Astrocyte (in vitro differentiated cells and primary cell): ENCODE measurements around the gene BCO1. TPM values are rescaled to one million over a fixed set of nuclear protein-coding genes. Genes with fewer than 3 reads are reported as not detected.

Source experiments
- DNase-seq: peaks from one replicate; pipeline ENCODE4 v3.0.0-alpha.2; 2010; ENCODE audit warnings: low read depth
- FAIRE-seq: peaks from 2 replicates; lab custom pipeline; 2011; peaks lifted over from hg19 to GRCh38; lab: Jason Lieb, UNC
- H2AFZ ChIP-seq: 2 replicates; pipeline ENCODE4 v1.6.0; 2012; ENCODE audit warnings: low read depth, low read length, inconsistent platforms
- H3K27ac ChIP-seq: 2 replicates; pipeline ENCODE4 v1.5.1; 2011; ENCODE audit warnings: low read depth, low read length, inconsistent platforms
- H3K27me3 ChIP-seq: 2 replicates; pipeline ENCODE4 v1.6.0; 2011; ENCODE audit warnings: low read length, inconsistent platforms; ENCODE audit not compliant: insufficient read depth
- H3K36me3 ChIP-seq: 2 replicates; pipeline ENCODE4 v1.5.1; 2011; ENCODE audit warnings: low read length, inconsistent platforms; ENCODE audit not compliant: insufficient read depth
- H3K4me1 ChIP-seq: 2 replicates; pipeline ENCODE4 v1.5.1; 2011; ENCODE audit warnings: low read length, inconsistent platforms; ENCODE audit not compliant: insufficient read depth
- H3K4me2 ChIP-seq: 2 replicates; pipeline ENCODE4 v1.6.0; 2012; ENCODE audit warnings: low read length, inconsistent platforms
- H3K4me3 ChIP-seq: 2 replicates; pipeline ENCODE4 v1.5.1; 2011; ENCODE audit warnings: low read depth, mild to moderate bottlenecking, low read length, inconsistent platforms; ENCODE audit not compliant: insufficient read depth
- H3K79me2 ChIP-seq: 2 replicates; pipeline ENCODE4 v1.6.0; 2012; ENCODE audit warnings: mild to moderate bottlenecking, low read length, inconsistent platforms; ENCODE audit not compliant: insufficient read depth
- H3K9ac ChIP-seq: 2 replicates; pipeline ENCODE4 v1.6.0; 2012; ENCODE audit warnings: mild to moderate bottlenecking, low read length, inconsistent platforms
- H3K9me3 ChIP-seq: 2 replicates; pipeline ENCODE4 v1.5.1; 2012; ENCODE audit warnings: low read depth, mild to moderate bottlenecking, low read length, inconsistent platforms; ENCODE audit not compliant: insufficient read depth
- H4K20me1 ChIP-seq: 2 replicates; pipeline ENCODE4 v1.6.0; 2012; ENCODE audit warnings: low read length, inconsistent platforms; ENCODE audit not compliant: insufficient read depth
- H3K27ac Mint-ChIP-seq: one replicate; pipeline ENCODE4 v1.8.0; 2021; ENCODE audit warnings: mild to moderate bottlenecking, mixed read lengths; ENCODE audit not compliant: unreplicated experiment
- H3K27me3 Mint-ChIP-seq: one replicate; pipeline ENCODE4 v1.8.0; 2021; ENCODE audit warnings: low read depth, mixed read lengths; ENCODE audit not compliant: unreplicated experiment
- H3K36me3 Mint-ChIP-seq: one replicate; pipeline ENCODE4 v1.8.0; 2021; ENCODE audit warnings: low read depth, mixed read lengths; ENCODE audit not compliant: unreplicated experiment
- H3K4me1 Mint-ChIP-seq: one replicate; pipeline ENCODE4 v1.8.0; 2021; ENCODE audit warnings: low read depth, mixed read lengths; ENCODE audit not compliant: unreplicated experiment
- H3K4me3 Mint-ChIP-seq: one replicate; pipeline ENCODE4 v1.8.0; 2021; ENCODE audit warnings: mild to moderate bottlenecking, moderate library complexity, mixed read lengths; ENCODE audit not compliant: unreplicated experiment
- H3K9me3 Mint-ChIP-seq: one replicate; pipeline ENCODE4 v1.8.0; 2021; ENCODE audit warnings: mild to moderate bottlenecking, mixed read lengths; ENCODE audit not compliant: unreplicated experiment
- EZH2 ChIP-seq: IDR thresholded peaks from 2 replicates; pipeline ENCODE4 v1.6.1; 2012; ENCODE audit warnings: mild to moderate bottlenecking, low read length, inconsistent platforms; ENCODE audit not compliant: insufficient read depth
- total RNA-seq: library from RNA; stranded (reverse); gene quantifications from 2 replicates; pipeline ENCODE4 v1.2.1, GENCODE V29; 2021
- TF ChIP-seq, protein P1 (sequence below): IDR thresholded peaks from 2 replicates; pipeline ENCODE4 v1.5.1; 2011; ENCODE audit warnings: low read depth, mild to moderate bottlenecking, inconsistent platforms, low read length, moderate library complexity; ENCODE audit not compliant: insufficient read depth

Gene BCO1
- total RNA-seq, 1 donor from 2014 or later, result not detected

DNA sequence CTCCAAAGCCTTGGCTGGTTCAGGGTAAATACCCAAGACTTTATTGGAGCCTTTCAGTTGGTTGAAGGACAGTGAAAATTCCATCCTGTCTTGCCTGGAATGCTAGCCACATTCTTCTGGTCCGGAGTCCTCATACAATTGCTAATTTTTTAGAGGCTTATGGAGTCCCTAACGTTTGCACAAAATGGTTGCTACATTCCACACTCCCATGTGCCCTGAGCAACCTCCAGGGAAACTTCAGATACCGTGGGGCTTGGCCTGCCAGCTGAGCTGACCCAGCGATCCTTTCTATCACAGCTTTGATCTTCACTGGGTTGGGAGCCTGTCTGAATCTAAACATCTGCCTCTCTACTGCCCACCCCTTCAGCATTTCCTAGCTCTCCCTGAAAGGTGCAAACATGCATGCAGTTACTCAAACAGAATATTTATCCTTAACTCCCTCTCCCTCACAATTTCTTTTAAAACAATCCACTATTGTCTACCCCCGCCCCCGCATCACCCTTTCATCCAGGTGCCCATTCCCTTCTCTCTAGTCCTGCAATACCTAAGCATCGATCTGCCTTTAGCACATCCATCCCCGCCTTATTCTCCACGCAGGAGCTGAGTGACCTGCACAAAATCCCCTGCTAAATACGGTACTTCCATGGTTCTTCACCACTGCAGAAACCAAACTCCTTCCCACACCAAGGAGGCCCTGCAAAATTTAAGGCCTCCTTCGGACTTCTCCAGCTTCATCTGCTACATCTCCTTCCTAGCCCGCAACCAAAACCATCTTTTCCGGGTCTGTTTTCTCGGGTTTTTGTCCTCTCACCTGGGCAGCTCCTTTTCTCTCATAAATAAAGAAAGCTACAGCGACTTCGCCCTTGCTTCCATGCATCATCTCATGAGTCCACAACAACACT is 75.5 kb downstream of the BCO1 start:
- H3K27ac Mint-ChIP-seq, result peak overlapping the region; percentile 85
- no peaks in the 10 kb centered on the region for H3K9me3 Mint-ChIP-seq
- peak overlapping the region; percentile 90 for H3K4me3 ChIP-seq
- no peak for DNase-seq
- FAIRE-seq, result no peak
- peaks cover 24% of the 10 kb centered on the region for H3K4me1 ChIP-seq
- no peaks in the 10 kb centered on the region for H3K9me3 ChIP-seq
- H2AFZ ChIP-seq, result peak overlapping the region; percentile 79
- peak overlapping the region; percentile 91 for H3K4me3 Mint-ChIP-seq
- peak overlapping the region; percentile 84 for H3K9ac ChIP-seq
- no peaks in the 10 kb centered on the region for H3K27me3 Mint-ChIP-seq
- H4K20me1 ChIP-seq, result peaks cover 22% of the 10 kb centered on the region
- no peaks in the 10 kb centered on the region for H3K36me3 ChIP-seq
- TF ChIP-seq EZH2, result no peak
- TF ChIP-seq, protein P1, sequence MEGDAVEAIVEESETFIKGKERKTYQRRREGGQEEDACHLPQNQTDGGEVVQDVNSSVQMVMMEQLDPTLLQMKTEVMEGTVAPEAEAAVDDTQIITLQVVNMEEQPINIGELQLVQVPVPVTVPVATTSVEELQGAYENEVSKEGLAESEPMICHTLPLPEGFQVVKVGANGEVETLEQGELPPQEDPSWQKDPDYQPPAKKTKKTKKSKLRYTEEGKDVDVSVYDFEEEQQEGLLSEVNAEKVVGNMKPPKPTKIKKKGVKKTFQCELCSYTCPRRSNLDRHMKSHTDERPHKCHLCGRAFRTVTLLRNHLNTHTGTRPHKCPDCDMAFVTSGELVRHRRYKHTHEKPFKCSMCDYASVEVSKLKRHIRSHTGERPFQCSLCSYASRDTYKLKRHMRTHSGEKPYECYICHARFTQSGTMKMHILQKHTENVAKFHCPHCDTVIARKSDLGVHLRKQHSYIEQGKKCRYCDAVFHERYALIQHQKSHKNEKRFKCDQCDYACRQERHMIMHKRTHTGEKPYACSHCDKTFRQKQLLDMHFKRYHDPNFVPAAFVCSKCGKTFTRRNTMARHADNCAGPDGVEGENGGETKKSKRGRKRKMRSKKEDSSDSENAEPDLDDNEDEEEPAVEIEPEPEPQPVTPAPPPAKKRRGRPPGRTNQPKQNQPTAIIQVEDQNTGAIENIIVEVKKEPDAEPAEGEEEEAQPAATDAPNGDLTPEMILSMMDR, result no peak
- H3K79me2 ChIP-seq, result peaks cover 58% of the 10 kb centered on the region
- H3K4me2 ChIP-seq, result peak overlapping the region; percentile 96
- H3K4me1 Mint-ChIP-seq, result peaks cover 16% of the 10 kb centered on the region
- peaks cover 4% of the 10 kb centered on the region for H3K36me3 Mint-ChIP-seq
- H3K27me3 ChIP-seq, result no peaks in the 10 kb centered on the region
- peak overlapping the region; percentile 44 for H3K27ac ChIP-seq

DNA sequence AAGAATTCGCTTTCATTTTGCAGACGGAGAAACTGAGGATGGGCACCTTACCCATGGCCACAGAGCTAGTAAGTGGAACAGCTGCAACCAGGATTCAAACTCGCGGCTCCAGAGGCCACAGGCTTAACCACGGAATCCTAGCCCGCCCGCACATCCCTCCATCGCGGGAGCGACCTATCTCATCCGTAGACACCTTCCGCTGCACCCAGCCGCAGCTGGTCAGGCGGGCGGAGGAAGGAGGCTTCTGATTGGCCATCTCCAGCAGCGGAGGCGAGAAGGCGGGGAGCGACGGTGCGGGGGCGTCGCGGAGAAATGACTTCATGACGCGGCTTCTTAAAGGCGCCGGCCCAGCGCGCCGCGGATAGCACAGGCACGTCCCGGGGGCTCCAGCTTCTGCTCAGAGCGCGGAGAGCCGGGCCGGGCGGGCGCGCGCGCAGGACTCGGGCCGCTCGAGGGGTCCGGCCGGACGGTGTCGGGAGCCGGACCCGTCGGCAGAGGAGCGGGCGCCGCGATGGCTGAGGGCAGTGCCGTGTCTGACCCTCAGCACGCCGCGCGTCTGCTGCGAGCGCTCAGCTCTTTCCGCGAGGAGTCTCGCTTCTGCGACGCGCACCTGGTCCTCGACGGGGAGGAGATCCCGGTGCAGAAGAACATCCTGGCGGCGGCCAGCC is 76.2 kb downstream of the BCO1 start, which contains the start of gene GAN:
GAN (plus strand) TSS at position 360 of the 668 bp plus-strand sequence; CDS start at position 512, 152 bp downstream.
- TF ChIP-seq, protein P1, result no peak
- TF ChIP-seq EZH2, result no peak
- H3K4me3 Mint-ChIP-seq, result peak within 1 kb of the TSS; percentile 92
- peak; percentile 92 for DNase-seq
- no peaks in the 10 kb centered on the region for H3K9me3 Mint-ChIP-seq
- H3K27me3 Mint-ChIP-seq, result no peaks in the 10 kb centered on the region
- FAIRE-seq, result no peak
- peak within 1 kb of the TSS; percentile 84 for H3K9ac ChIP-seq
- H3K27ac ChIP-seq, result peak within 1 kb of the TSS; percentile 77
- H3K4me1 ChIP-seq, result peaks cover 31% of the 10 kb centered on the region
- H3K27me3 ChIP-seq, result no peaks in the 10 kb centered on the region
- H3K9me3 ChIP-seq, result no peaks in the 10 kb centered on the region
- H4K20me1 ChIP-seq, result peaks cover 20% of the 10 kb centered on the region
- peaks cover 22% of the 10 kb centered on the region for H3K4me1 Mint-ChIP-seq
- H3K4me3 ChIP-seq, result peak within 1 kb of the TSS; percentile 90
- no peaks in the 10 kb centered on the region for H3K36me3 ChIP-seq
- H3K36me3 Mint-ChIP-seq, result peaks cover 4% of the 10 kb centered on the region
- peak within 1 kb of the TSS; percentile 79 for H2AFZ ChIP-seq
- H3K27ac Mint-ChIP-seq, result peak within 1 kb of the TSS; percentile 85
- H3K79me2 ChIP-seq, result peaks cover 60% of the 10 kb centered on the region
- H3K4me2 ChIP-seq, result peak within 1 kb of the TSS; percentile 96
